Activated B cell treated with CpG ODN at 0.5 μM for 24 hours (primary cell): ENCODE measurements around the gene ERICH6. TPM values are rescaled to one million over a fixed set of nuclear protein-coding genes. Genes with fewer than 3 reads are reported as not detected.

Experiments
- ATAC-seq: fragments of 200-7000 bp; cut with Tn5 transposase; one replicate; pipeline ENCODE4 v1.10.0; 2021; ENCODE audit warnings: low read depth, mild to moderate bottlenecking, moderate library complexity
- CTCF ChIA-PET: fragments of 350-600 bp; sonication (Branson Sonifier 250); formaldehyde crosslinking; loops from one replicate; lab custom pipeline; 2021; ENCODE audit warnings: antibody characterized with exemption; lab: Charles Lee
- POLR2A ChIA-PET: fragments of 350-600 bp; sonication (Branson Sonifier 250); formaldehyde crosslinking; loops from one replicate; lab custom pipeline; 2021; ENCODE audit warnings: antibody characterized with exemption; lab: Charles Lee
- DNase-seq: peaks from one replicate; pipeline ENCODE4 v3.0.0; 2022
- H3K27ac Mint-ChIP-seq: one replicate; pipeline ENCODE4 v1.8.0; 2020; ENCODE audit warnings: mixed read lengths
- H3K27me3 Mint-ChIP-seq: one replicate; pipeline ENCODE4 v1.8.0; 2021; ENCODE audit warnings: mixed read lengths
- H3K36me3 Mint-ChIP-seq: one replicate; pipeline ENCODE4 v1.8.0; 2021; ENCODE audit warnings: low read depth, mixed read lengths
- H3K4me1 Mint-ChIP-seq: one replicate; pipeline ENCODE4 v1.8.0; 2021; ENCODE audit warnings: mixed read lengths
- H3K4me3 Mint-ChIP-seq: one replicate; pipeline ENCODE4 v1.8.0; 2020; ENCODE audit warnings: mild to moderate bottlenecking, mixed read lengths
- H3K9me3 Mint-ChIP-seq: one replicate; pipeline ENCODE4 v1.8.0; 2020; ENCODE audit warnings: mixed read lengths
- CTCF ChIP-seq: fragments of 200-600 bp; IDR thresholded peaks from one replicate; pipeline ENCODE4 v1.8.0; 2022; ENCODE audit warnings: antibody characterized with exemption, mild to moderate bottlenecking
- intact Hi-C: fragments of 100-400 bp; cut with micrococcal nuclease; formaldehyde crosslinking; loops from one replicate; pipeline ENCODE4 v1.15.1; 2024
- total RNA-seq: library from RNA; stranded (reverse); gene quantifications from 2 replicates; pipeline ENCODE4 v1.2.3, GENCODE V29; 2022

Gene ERICH6
- total RNA-seq, 1 donor from 2014 or later = not detected

- no peak for TF ChIP-seq CTCF
- peaks cover 77% of the 10 kb centered on the region for H3K4me1 Mint-ChIP-seq
- ChIA-PET POLR2A (no interaction called here), CTCF (no interaction called here)
- intact Hi-C loops = no loop called here
- no peaks in the 10 kb centered on the region for H3K9me3 Mint-ChIP-seq
- no peaks in the 10 kb centered on the region for H3K27me3 Mint-ChIP-seq
- ATAC-seq (no peak), DNase-seq (no peak)
- peaks cover 62% of the 10 kb centered on the region for H3K36me3 Mint-ChIP-seq
- H3K27ac Mint-ChIP-seq = no peak overlapping the region
- H3K4me3 Mint-ChIP-seq = no peak overlapping the region
These were observed 92.9 kb downstream of the ERICH6 start for GRCh38 chr3:150610785-150611184.

GRCh38 chr3:150609988-150610387 lies 93.7 kb downstream of the ERICH6 start:
- peaks cover 81% of the 10 kb centered on the region for H3K4me1 Mint-ChIP-seq
- no peak for DNase-seq
- ATAC-seq = no peak
- ChIA-PET CTCF (no interaction called here), POLR2A (interaction anchor here (0.6 to 1.2 kb wide), 2 partner anchors 11 to 739 kb away, joined by 6 to 7 read pairs; no protein-coding TSS in a partner anchor)
- intact Hi-C loops = no loop called here
- H3K27me3 Mint-ChIP-seq = no peaks in the 10 kb centered on the region
- H3K9me3 Mint-ChIP-seq = no peaks in the 10 kb centered on the region
- no peak overlapping the region for H3K27ac Mint-ChIP-seq
- H3K36me3 Mint-ChIP-seq = peaks cover 62% of the 10 kb centered on the region
- TF ChIP-seq CTCF = no peak
- peak overlapping the region; percentile 21 for H3K4me3 Mint-ChIP-seq

Other genes starting within 250 kb of the ERICH6 start
- 87.2 and 88.2 TPM in 2 replicates for gene SERP1, start 157.4 kb downstream of the ERICH6 start, total RNA-seq
- 105 and 109 TPM in 2 replicates for gene EIF2A, start 157.1 kb downstream of the ERICH6 start, total RNA-seq
- 137 and 145 TPM in 2 replicates for gene SELENOT, start 100.6 kb downstream of the ERICH6 start, total RNA-seq
- gene SIAH2, start 59.2 kb upstream of the ERICH6 start, total RNA-seq = 44.5 and 44.7 TPM in 2 replicates
- gene MINDY4B, start 201.5 kb upstream of the ERICH6 start, total RNA-seq = not detected in 2 replicates